Islet precursor cell (in vitro differentiated cells): ENCODE data around the gene LZTR1.
A peak's percentile ranks its signal among the peaks of the same experiment; 100 is the strongest.
"Not testable (repeated sequence)": the region's sequence is repeated elsewhere in the genome, so short reads cannot be mapped to it uniquely, and the experiment has no call there.

Experiments
- DNase-seq: peaks from one replicate; pipeline ENCODE4 v3.0.0-alpha.2; 2018

Gene LZTR1

DNA sequence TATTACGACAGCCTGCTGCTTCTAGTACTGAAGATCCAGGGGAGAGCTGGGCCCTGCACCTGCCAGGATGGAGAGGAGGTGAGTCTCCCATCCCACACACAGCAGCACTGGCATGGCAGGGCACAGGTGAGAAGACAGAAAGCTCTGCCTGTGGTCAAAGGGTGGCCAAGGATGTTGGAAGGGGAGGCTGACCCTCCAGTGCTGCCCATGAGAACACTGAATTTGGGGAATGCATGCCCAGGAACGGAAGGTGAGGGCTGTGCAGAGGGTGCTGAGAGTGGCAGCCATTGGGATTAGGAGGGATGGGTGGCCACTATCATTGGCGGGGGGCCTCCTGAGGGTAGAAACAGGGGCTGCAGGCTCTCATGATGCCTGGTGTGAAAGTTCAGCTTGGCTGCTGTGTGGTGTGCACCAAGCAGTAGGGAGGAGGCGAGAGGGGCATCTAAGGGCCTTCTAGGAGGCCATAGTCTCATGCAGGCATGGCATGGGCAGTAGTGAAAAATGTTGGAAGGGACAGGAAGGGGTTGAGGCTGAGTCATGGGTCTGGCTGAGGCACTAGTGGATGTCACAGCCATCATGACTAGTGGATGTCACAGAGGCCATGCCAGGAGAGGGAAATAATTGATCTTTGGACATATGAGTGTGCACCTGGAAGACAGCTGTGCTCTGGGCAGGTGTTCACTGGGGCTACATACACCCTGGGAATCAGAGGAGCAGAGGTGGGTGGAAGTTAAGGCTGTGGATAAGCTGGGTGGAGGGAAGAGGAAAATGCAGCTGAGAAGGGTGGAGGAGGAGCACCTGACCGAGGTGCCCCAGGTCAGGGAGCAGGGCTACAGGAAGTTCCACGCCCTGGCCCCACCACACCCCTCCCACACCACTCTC lies 61.1 kb downstream of the LZTR1 start:
- DNase-seq, result peak; percentile 42

DNA sequence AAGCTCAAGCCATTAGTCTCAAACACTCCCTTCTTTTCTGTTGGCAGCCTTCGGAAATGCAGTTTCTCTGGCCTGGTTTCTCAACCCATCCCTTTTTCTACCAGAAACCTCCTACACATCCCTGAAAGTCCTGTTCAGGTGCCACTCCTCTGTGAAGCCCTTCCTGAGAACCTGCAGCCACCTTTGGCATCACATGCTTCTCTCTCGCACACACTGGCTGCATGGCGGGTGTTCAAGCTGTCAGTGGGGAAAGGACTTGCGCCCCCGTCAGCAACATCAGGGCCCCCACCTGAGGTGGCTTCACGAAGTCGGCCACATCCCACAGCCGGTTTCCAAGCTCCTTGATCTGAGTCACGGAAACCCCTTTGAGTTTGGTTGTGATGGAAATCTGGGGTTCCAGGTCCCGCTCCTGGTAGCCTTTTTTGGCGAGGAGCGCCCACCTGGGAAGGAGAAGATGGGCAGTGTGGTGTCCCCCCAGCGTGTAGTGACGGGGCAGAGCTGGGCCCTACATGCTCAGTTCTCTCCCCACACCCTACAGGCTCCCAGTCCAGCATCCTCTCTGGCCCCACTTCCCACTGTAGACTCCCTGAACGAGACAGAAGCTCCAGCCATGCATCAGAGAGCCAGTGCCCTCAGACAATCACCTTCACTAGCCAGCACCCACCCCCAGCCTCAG lies 61.9 kb downstream of the LZTR1 start:
- peak; percentile 40 for DNase-seq

DNA sequence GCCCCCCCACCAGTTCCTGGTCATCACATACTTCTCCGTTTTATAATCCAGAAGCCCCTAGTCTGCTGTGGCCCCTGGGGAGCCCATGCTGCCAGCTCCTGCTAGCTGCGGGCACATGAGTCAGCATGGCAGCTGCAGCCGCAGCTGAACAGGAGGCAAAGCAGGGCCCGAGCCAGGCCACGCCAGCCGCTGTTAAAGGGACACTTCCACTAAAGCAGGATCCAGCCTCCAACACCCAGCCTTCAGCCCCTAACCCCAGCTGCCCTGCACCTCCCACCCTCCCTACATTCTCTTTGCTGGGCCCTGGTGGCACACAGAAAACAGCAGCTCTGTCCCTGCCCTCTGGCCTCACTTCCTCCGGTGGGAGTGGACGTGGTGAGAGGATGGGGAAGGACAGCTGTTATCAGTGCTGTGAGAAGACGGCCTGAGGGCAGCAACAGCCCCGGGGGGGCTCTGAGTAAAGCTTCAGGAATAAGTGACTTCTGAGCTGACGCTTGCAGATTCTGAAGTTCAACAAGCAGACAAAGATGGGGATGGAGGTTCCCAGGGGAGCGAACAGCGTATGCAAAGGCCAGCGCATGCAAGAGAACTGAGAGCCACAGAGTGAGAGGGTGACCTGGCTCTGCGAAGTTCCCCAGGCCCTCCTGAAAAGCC lies 63.0 kb downstream of the LZTR1 start:
- DNase-seq, result peak; percentile 77

DNA sequence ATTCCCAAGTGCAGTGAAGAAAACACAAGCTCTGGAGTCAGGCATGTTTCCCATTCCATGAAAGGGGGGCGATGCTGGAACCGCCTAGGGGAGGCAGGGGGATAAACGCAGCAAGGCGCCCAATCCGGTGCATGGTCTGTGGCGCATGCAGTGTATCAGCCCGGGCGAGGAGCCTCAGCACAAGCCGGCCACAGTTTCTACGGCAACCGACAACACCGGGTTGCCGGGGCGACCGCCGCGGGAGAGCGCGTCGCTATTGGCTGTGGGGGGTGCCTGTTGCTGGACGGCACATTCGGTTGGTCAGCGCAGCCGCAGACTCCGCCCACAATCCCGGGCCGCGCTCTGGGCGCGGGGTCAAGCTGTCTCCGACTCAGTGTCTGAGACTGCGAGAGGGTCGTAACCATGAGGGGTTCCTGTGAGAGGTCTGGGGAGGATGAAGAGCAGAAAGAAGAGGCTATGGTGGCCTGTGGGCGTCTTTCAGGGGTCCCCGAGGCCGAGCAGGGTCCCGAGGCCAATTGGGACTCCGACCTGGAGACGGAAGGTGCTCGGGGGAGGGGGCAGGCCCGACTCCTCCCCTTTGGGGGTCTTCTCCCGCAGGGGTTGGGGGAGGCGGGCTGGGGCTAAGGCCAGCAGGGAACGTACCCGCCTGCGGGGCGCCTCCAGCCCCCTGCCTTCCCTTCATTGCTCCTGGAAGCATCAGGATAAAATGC lies 63.6 kb downstream of the LZTR1 start, which contains the start of gene LRRC74B:
TSS of gene LRRC74B (plus strand) at position 362 of the 710 bp plus-strand sequence. CDS start at position 403, 41 bp downstream.
- DNase-seq, result peak; percentile 98

DNA sequence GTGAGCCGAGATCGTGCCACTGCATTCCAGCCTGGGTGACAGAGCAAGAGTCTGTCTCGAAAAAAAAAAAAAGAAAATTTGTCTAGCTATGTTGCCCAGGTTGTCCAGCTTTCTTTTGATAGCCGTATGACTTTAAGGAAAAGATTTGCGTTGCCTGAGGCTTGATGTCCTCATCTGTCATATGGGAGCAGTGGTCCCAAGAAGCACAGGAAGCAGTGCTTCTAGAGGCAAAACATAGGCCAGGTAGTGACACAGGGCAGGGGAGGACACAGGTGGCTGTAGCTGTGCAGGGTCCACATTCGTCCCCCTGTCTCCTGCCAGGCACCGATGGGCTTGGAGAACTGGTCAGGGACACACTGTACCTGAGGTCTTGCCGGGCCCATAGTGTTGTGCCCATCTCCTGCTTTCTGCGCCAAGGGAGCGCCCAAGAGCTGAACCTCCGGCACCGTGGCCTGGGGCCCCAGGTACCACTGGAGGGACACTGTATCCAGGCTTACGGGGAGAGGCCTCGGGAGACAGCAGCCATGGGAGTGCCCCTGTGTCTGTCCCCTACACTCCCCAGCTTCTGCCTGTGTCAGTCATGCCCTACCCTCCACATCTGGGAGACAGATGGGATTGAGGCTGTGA lies 65.1 kb downstream of the LZTR1 start:
- DNase-seq, result no peak

DNA sequence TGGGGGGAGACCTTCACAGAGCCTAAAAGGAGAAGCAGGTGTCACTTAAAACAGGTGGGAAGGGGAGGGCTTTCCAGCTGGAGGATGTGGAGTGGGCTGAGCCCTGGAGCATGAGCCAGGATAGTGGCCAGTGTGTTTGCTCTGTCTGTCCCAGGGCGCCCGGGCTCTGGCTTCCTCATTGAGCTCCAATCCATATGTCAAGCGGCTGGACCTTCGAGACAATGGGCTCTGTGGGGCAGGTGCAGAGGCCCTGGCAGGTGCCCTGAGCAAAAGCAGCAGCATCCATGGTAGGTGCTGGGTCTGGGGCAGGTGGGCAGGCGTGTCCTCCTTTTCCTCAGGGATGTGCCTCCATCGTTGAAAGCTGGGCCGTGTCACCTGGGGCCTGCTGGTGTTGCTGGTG lies 65.6 kb downstream of the LZTR1 start:
- peak; percentile 45 for DNase-seq

DNA sequence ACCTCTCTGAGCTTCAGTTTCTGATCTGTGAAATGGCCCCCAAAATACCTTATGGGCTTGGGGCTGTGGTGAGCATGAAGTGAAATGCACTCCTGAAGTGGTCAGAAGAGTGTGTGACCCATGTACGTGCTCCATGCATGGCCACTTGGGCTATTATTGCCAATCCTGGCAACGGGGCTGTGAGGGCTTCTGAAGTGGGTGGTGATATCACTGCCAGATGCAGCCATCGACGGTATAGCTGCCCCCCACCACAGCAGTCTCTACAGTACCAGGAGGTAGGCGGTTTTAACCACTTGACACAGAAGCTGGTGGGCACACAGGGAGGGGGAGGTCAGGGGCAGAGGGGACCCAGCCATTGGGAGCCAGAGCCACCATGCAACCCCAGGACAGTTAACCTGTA lies 66.4 kb downstream of the LZTR1 start:
- DNase-seq, result not testable (repeated sequence)
